ENCODE results near the gene CYTH2. TPM values are rescaled to one million over a fixed set of nuclear protein-coding genes. Genes with fewer than 3 reads are reported as not detected.

Gene CYTH2
- total and polyA plus RNA-seq, 2 of the 8 experiments (the other 6 are each of a cell fraction or from before 2014, with no cell fraction given) = 43.7 to 71.4 TPM

DNA sequence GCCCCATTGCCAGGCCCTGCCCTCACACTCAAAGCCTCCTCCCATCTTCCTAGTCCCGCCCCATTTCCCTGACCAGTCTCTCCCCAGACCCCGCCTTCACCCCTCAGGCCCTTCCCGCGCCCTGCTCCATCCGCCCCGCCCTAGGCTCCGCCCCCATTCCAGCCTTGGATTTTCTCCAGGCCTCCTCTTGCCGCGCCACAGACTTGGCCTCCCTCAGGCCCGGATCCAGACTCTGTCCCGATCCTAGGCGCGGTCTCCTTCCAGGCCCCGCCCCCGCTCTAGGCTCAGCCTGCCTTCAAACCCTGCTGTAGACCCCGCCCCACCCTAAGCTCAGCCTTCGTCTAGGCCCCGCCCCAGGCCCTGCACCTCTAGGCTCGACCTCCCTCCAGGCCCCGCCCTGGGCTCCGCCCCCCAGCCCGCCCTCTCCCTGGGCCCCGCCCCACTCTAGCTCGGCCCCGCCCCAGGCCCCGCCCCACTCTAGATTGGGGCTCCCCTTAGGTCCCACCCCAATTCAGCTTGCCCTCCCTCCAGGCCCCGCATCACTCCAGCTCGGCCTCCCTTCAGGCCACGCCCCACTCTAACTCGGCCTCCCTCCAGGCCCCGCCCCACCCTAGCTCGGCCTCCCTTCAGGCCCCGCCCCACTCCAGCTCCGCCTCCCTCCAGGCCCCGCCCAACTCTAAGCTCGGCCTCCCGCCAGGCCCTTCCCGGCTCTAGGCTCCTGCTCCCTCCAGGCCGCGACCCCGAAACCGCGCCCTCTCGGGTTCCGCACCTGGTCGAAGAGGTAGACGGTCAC lies 24.0 kb downstream of the CYTH2 start:
- Histone ChIP-seq H3K36me3 (ENCODE audit: control insufficient read depth in 2 of 4, insufficient read depth in 4 of 4, low read length in 3 of 4) (no peaks in the 10 kb centered on the region), H4K20me1 (replicated peaks in 1 of 2; ENCODE audit: control insufficient read depth in 1 of 2, insufficient read depth in 2 of 2, low read length in 2 of 2) (peaks cover 0 to 4% of the 10 kb centered on the region in 2 experiments), H3K18ac (ENCODE audit: extremely low read depth, low read length) (peak overlapping the region; percentile 90), H3K56ac (replicated peaks; ENCODE audit: insufficient read length, low read depth, low read length) (no peak overlapping the region), H2AFZ (ENCODE audit: low read length) (peak overlapping the region; percentile 45; the same call in 1 of the 2 replicates), H2AK5ac (ENCODE audit: low read depth, low read length) (no peak overlapping the region), H2BK20ac (ENCODE audit: low read length) (no peak overlapping the region), H2BK12ac (ENCODE audit: low read depth, low read length) (no peak overlapping the region; the same call in 1 of the 2 replicates), H3K14ac (ENCODE audit: insufficient read length) (no peak overlapping the region), H2BK120ac (replicated peaks; ENCODE audit: low read depth, low read length) (no peak overlapping the region), H3K4ac (replicated peaks; ENCODE audit: insufficient read length, low read depth, low read length) (no peak overlapping the region), H4K8ac (ENCODE audit: extremely low read depth, insufficient read depth, low read length) (peak overlapping the region; percentile 89; the same call in 1 of the 2 replicates), H3K9me3 (ENCODE audit: insufficient read depth in 2 of 2, low read depth in 1 of 2, low read length in 1 of 2) (no peaks in the 10 kb centered on the region), H2BK5ac (ENCODE audit: low read depth, low read length) (peak overlapping the region; percentile 81), H2BK15ac (ENCODE audit: low read length) (no peak overlapping the region), H4K5ac (ENCODE audit: insufficient read length, low read depth, low read length) (peak overlapping the region; percentile 51), H3K23me2 (ENCODE audit: low read depth, low read length) (peaks cover 6% of the 10 kb centered on the region; the same call in 1 of the 2 replicates), H3K4me3 (ENCODE audit: extremely low read depth in 1 of 4, insufficient read depth in 2 of 4, low read depth in 3 of 4, low read length in 4 of 4) (peak overlapping the region; percentile 58 to 80 (median 66)), H3K4me2 (ENCODE audit: insufficient read depth in 1 of 2, low read depth in 2 of 2, low read length in 2 of 2) (peak overlapping the region; percentile 61 to 91), H3K79me2 (ENCODE audit: control insufficient read depth in 1 of 2, insufficient read depth in 2 of 2, low read length in 2 of 2) (no peaks in the 10 kb centered on the region), H3K27me3 (replicated peaks in 1 of 4; ENCODE audit: control insufficient read depth in 3 of 4, extremely low read depth in 1 of 4, insufficient read depth in 3 of 4, low read length in 3 of 4) (peaks cover 0 to 3% (median 0%) of the 10 kb centered on the region in 4 experiments; a peak in 3 of 7 replicates), H3K9ac (replicated peaks in 1 of 4; ENCODE audit: extremely low read depth in 1 of 4, low read depth in 3 of 4, low read length in 3 of 4) (peak overlapping the region; percentile 64 to 87 (median 74)), H3K79me1 (ENCODE audit: low read depth, low read length) (no peaks in the 10 kb centered on the region), H3K27ac (ENCODE audit: low read depth, low read length) (peak overlapping the region; percentile 80; the same call in 1 of the 2 replicates), H4K91ac (replicated peaks; ENCODE audit: insufficient read length, low read length) (no peak overlapping the region), H3K4me1 (replicated peaks in 1 of 4; ENCODE audit: control insufficient read depth in 3 of 4, insufficient read depth in 4 of 4, low read length in 3 of 4) (peaks cover 0 to 21% (median 15%) of the 10 kb centered on the region in 4 experiments; a peak in 6 of 7 replicates), H3K23ac (ENCODE audit: insufficient read length) (no peak overlapping the region)
- 3% methylated on average over 17 of the region's 47 CpGs; no CpG with 5 or more reads in 1 of the 2 experiments for WGBS, 2 experiments (ENCODE audit: extremely low coverage in 1 of 2, insufficient coverage in 1 of 2, insufficient read length in 1 of 2, insufficient replicate concordance in 2 of 2, low coverage in 1 of 2, low lambda C conversion rate in 2 of 2, missing lambda C conversion rate in 1 of 2)
- FAIRE-seq = no peak
- DNase-seq (ENCODE audit: low read depth in 1 of 2, low spot score in 2 of 2) = peak; percentile 95 to 98
- ChIA-PET POLR2A (ENCODE audit: partially characterized antibody) (interaction anchor here (0.6 to 14.8 kb wide), 12 partner anchors 12 to 1892 kb away, joined by 3 to 176 read pairs (median 4); partner anchors contain the start of genes KDELR1, RPL18 and SPHK2), CTCF (ENCODE audit: partially characterized antibody) (interaction anchor here (0.7 to 1.5 kb wide), 6 partner anchors 12 to 101 kb away, joined by 3 to 4 read pairs (median 3); partner anchors contain the start of gene KDELR1)
- TF ChIP-seq CEBPB (IDR thresholded peaks at IDR 0.05; ENCODE audit: low read depth, low read length) (no peak), HDAC6 (IDR thresholded peaks at IDR 0.05; ENCODE audit: low read depth, low read length) (no peak), KDM4A (IDR thresholded peaks at IDR 0.05; ENCODE audit: low read depth, low read length, severe bottlenecking) (peak; percentile 15), RFX5 (IDR thresholded peaks at IDR 0.05; ENCODE audit: borderline replicate concordance, low read depth, low read length) (no peak), RAD21 (IDR thresholded peaks at IDR 0.05 in 1 of 2, conservative IDR thresholded peaks at IDR 0.05 in 1 of 2; ENCODE audit: low read depth in 2 of 2, low read length in 2 of 2) (no peak), SP4 (IDR thresholded peaks at IDR 0.05; ENCODE audit: low read length) (0 out of 2 replicates have a peak, but pooled peaks have one; percentile 84), CHD2 (IDR thresholded peaks at IDR 0.05; ENCODE audit: low read length) (no peak), NANOG (IDR thresholded peaks at IDR 0.05; ENCODE audit: insufficient read depth, low read depth, low read length, poor library complexity, severe bottlenecking) (peak; percentile 1), TBP (IDR thresholded peaks at IDR 0.05; ENCODE audit: low read depth, low read length) (no peak), TAF1 (IDR thresholded peaks at IDR 0.05; ENCODE audit: low read depth, low read length) (peak; percentile 58; the same call in 1 of the 2 replicates), SUZ12 (IDR thresholded peaks at IDR 0.05; ENCODE audit: low read length) (no peak)
